Measurements from ENCODE around the gene HIC1.

The HIC1 gene

DNA sequence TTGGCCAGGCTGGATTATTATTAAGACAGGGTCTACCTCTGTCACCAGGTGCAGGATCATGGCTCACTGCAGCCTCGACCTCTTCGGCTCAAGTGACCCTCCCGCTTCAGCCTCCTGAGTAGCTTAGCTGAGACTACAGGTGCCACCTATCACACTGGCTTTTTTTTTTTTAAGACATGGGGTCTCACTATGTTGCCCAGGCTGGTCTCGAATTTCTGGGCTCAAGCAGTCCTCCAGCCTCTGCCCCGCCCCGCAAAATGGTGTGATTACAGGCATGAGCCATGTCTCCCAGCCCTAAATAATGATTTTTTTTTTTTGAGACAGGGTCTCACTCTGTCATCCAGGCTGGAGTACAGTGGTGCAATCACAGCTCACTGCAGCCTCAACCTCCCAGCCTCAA is 7.3 kb upstream of the HIC1 start:
- Histone ChIP-seq H3K27me3 (ENCODE audit: insufficient read depth, poor library complexity, severe bottlenecking) (no peaks in the 10 kb centered on the region), H3K4me3 (replicated peaks; ENCODE audit: insufficient read depth, low read length) (no peak overlapping the region), H3K27ac (replicated peaks) (no peak overlapping the region)
- TF ChIP-seq GABPA (IDR thresholded peaks at IDR 0.05; ENCODE audit: low read depth) (no peak), REST (IDR thresholded peaks at IDR 0.05; ENCODE audit: insufficient replicate concordance, low read depth) (no peak), SPI1 (IDR thresholded peaks at IDR 0.05; ENCODE audit: borderline replicate concordance, low read depth) (no peak), POLR2AphosphoS5 (IDR thresholded peaks at IDR 0.05; ENCODE audit: low read depth) (no peak)
- DNase-seq (ENCODE audit: low read depth in 1 of 2, low spot score in 1 of 2), result no peak

DNA sequence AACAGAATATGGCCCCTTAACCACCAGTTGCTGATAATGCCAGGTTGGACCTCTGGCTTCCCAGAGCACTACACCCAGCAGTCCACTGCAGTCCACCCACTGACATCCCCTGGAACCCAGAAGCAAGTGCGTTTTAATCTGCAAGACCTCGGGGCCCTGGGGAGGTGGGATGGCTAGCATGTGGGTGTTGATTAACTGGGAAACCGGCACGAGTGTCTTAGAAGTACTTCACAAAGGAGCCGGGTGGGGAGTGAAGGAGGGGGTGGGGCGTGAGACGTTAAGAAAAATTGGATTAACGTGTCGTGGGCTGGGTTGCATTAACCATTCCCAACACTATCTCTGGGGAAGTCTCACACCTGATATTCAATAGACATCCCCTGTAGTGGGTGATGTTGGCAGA is 6.1 kb upstream of the HIC1 start:
- TF ChIP-seq SPI1 (IDR thresholded peaks at IDR 0.05; ENCODE audit: borderline replicate concordance, low read depth), result no peak
- no peak for TF ChIP-seq GABPA (IDR thresholded peaks at IDR 0.05; ENCODE audit: low read depth)
- TF ChIP-seq POLR2AphosphoS5 (IDR thresholded peaks at IDR 0.05; ENCODE audit: low read depth), result no peak
- TF ChIP-seq REST (IDR thresholded peaks at IDR 0.05; ENCODE audit: insufficient replicate concordance, low read depth), result no peak
- TF ChIP-seq, protein P1, sequence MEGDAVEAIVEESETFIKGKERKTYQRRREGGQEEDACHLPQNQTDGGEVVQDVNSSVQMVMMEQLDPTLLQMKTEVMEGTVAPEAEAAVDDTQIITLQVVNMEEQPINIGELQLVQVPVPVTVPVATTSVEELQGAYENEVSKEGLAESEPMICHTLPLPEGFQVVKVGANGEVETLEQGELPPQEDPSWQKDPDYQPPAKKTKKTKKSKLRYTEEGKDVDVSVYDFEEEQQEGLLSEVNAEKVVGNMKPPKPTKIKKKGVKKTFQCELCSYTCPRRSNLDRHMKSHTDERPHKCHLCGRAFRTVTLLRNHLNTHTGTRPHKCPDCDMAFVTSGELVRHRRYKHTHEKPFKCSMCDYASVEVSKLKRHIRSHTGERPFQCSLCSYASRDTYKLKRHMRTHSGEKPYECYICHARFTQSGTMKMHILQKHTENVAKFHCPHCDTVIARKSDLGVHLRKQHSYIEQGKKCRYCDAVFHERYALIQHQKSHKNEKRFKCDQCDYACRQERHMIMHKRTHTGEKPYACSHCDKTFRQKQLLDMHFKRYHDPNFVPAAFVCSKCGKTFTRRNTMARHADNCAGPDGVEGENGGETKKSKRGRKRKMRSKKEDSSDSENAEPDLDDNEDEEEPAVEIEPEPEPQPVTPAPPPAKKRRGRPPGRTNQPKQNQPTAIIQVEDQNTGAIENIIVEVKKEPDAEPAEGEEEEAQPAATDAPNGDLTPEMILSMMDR (IDR thresholded peaks at IDR 0.05; ENCODE audit: insufficient read depth, low read length), result no peak
- no peak overlapping the region for H3K27ac ChIP-seq (replicated peaks)
- DNase-seq (ENCODE audit: low read depth in 1 of 2, low spot score in 1 of 2), result no peak
- peaks cover 3% of the 10 kb centered on the region for H3K27me3 ChIP-seq (ENCODE audit: insufficient read depth, poor library complexity, severe bottlenecking)
- H3K4me3 ChIP-seq (replicated peaks; ENCODE audit: insufficient read depth, low read length), result no peak overlapping the region

GRCh38 chr17:2049333-2050299 is 5.3 kb upstream of the HIC1 start:
- peak in 1 of 2 experiments; percentile 42 for DNase-seq (ENCODE audit: low read depth in 1 of 2, low spot score in 1 of 2)
- Histone ChIP-seq H3K27ac (replicated peaks) (no peak overlapping the region), H3K4me3 (replicated peaks; ENCODE audit: insufficient read depth, low read length) (peak overlapping the region; percentile 36), H3K27me3 (ENCODE audit: insufficient read depth, poor library complexity, severe bottlenecking) (peaks cover 11% of the 10 kb centered on the region)
- TF ChIP-seq SPI1 (IDR thresholded peaks at IDR 0.05; ENCODE audit: borderline replicate concordance, low read depth), result no peak
- peak; percentile 89 for TF ChIP-seq REST (IDR thresholded peaks at IDR 0.05; ENCODE audit: insufficient replicate concordance, low read depth)
- TF ChIP-seq POLR2AphosphoS5 (IDR thresholded peaks at IDR 0.05; ENCODE audit: low read depth), result no peak
- TF ChIP-seq GABPA (IDR thresholded peaks at IDR 0.05; ENCODE audit: low read depth), result no peak
- TF ChIP-seq, protein P1 (IDR thresholded peaks at IDR 0.05; ENCODE audit: insufficient read depth, low read length), result no peak

Measured in HL-60 (cell line).